HG03342 (cell line): Measurements from ENCODE around the gene ADAMTS13.
"Not testable (repeated sequence)": the region's sequence is repeated elsewhere in the genome, so short reads cannot be mapped to it uniquely, and the experiment has no call there.

Source experiments
- ATAC-seq: cut with Tn5 transposase; IDR thresholded peaks from one replicate; pipeline ENCODE4 v1.9.1; 2021; ENCODE audit warnings: mild to moderate bottlenecking, moderate library complexity; ENCODE audit not compliant: unreplicated experiment

ADAMTS13 gene

DNA sequence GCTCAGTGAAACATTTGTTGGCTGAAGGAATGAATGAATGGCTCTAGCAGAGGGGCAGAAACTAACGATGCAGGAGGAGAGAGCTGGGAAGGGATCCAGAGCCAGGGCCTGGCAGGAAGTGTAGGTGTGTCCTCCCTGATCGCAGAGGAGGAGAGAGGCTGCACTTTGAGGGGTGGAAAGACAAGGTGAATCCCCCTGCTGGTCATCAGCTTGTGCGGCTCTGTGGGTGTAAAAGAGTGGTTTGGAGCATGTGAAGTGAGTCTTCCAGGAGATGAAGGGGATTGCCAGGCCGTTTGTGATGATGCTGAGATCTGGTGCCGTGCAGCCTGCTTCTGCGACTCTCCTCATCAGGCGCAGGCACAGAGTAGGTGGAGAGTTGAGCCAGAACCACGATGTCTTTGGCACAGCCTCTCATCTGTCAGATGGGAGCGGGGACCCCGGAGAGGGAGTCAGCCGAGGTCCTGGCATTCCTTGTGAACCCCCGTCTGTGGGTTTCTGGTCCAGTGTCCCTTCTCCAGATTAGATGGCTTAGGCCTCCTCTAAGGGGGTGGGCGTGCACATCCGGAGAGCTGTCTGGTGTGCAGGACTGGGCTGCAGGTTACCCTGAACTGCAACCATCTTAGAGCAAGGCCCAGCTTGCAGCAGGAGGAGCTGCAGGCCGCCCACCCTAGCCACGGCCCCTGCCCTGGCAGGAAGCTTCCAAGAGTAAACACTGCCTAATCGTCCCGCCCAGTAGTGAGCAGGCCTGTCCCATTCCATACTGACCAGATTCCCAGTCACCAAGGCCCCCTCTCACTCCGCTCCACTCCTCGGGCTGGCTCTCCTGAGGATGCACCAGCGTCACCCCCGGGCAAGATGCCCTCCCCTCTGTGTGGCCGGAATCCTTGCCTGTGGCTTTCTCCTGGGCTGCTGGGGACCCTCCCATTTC, at the start of gene ADAMTS13:
TSS of gene ADAMTS13 (plus strand) at position 753 of the 928 bp plus-strand sequence. CDS start at position 830, 77 bp downstream.
- ATAC-seq = no peak

DNA sequence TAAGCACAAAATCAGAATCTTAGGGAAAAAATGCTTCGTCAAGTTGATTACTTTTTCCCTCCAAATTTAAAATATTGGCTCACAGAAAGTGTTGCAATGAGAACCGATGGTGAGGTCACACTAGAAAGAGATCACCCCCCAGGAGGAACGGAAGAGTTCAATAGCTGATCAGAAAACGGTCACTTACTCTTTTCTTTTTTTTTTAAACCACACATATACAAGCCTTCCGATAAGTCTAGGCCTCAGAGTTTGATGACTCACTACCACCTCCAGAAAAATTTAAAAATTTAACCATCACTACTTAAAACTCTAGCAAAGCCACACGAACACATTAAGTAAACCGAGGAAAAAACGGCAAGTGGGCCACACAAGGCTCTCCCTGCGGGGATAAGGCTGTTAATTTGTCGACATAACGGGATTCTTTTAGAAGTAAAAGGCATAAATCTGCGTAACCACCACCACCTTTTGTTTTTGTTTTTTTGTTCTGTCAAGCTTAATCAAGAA, 47.5 kb upstream of the ADAMTS13 start:
- no peak for ATAC-seq

- ATAC-seq = peak; percentile 18
Observed at GRCh38 chr9:133375116-133375723, 46.9 kb upstream of the ADAMTS13 start.

DNA sequence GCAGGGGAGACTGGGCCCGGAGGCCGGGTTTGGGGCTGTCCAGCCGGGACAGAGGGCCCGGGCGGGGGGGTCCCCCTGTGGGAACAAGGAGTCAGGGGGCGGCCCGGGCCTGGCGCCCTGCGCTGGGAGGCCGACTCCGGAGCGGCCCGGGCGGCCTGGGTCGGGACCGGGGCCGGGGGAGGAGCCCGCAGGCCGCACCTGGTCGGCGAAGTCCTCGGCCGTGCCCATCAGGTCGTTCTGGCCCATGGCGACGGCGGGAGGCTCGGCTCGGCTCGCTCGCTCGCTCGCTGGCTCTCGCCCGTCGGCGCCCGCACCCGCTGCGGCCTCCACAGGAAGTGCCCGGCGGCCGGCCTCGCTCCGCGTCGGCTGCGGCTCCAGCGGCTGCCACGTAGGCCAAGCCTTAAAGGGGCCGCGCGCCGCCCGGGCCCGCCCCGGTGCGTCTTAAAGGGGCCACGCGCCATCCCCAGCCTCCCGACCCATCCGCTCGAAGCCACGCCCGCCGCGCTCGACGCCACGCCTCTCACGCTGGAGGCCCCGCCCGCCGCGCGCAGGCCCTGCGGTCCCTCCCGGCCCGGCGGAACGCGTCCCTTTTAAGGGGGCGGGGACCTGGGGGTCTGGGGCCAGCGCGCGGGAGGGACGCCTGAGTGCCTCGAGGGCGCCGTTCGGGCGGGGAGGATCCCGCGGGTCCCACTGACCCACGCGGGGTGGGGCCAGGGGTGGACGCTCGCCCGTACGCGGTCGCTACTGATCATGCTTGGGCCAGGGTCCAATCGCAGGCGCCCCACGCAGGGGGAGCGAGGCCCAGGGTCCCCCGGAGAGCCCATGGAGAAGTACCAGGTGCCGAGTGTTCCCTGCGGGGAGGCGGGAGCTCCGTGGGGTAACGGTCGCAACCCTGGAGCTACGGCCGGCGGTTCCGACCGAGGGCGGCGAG, 46.2 kb upstream of the ADAMTS13 start, which contains the start of the genes STKLD1 and SURF4:
TSS of gene STKLD1 (plus strand) at position 643 of the 931 bp plus-strand sequence. CDS start at position 751, 108 bp downstream.
TSS of gene SURF4 (minus strand) at position 337 of the 931 bp plus-strand sequence. CDS start at position 246, 91 bp downstream.
- peak; percentile 87 for ATAC-seq

- not testable (repeated sequence) for ATAC-seq
Observed at GRCh38 chr9:133377280-133377679, 44.9 kb upstream of the ADAMTS13 start.

DNA sequence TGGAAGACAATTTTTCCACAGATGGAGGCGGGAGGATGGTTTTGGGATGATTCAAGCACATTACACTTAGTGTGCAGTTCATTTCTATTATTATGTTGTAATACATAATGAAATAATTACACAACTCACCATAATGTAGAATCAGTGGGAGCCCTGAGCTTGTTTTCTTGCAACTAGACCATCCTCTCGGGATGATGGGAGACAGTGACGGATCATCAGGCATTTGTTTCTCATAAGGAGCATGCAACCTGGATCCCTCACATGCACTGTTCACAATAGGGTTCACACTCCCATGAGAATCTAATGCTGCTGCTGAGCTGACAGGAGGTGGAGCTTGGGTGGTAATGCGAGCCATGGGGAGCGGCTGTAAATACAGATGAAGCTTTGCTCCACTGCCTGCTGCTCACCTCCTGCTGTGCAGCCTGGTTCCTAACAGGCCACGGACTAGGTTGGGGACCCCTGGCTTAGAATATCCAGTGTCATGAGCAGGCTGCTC, 44.4 kb upstream of the ADAMTS13 start:
- ATAC-seq = no peak

- no peak for ATAC-seq
Observed at GRCh38 chr9:133378408-133378962, 43.7 kb upstream of the ADAMTS13 start.

GRCh38 chr9:133379153-133380086, 42.7 kb upstream of the ADAMTS13 start:
- ATAC-seq = no peak

DNA sequence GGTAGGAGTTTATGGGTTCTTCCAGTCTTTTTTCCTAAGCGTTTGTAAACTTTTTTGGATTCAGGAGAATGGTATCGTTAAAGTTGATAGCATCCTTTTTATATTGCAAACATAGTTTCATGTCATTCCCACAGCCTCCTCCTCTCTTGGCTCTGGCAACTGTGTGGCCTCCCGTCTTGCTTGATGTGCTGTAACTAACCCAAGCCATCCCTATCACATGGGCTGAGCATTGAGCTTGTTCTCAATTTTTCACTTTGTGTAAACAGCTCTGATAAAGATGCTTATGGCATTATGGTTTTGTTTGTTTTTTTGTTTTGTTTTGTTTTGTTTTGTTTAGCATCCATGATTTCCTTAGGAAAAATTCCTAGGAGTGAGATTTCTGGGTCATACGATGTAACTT, 41.4 kb upstream of the ADAMTS13 start:
- no peak for ATAC-seq

DNA sequence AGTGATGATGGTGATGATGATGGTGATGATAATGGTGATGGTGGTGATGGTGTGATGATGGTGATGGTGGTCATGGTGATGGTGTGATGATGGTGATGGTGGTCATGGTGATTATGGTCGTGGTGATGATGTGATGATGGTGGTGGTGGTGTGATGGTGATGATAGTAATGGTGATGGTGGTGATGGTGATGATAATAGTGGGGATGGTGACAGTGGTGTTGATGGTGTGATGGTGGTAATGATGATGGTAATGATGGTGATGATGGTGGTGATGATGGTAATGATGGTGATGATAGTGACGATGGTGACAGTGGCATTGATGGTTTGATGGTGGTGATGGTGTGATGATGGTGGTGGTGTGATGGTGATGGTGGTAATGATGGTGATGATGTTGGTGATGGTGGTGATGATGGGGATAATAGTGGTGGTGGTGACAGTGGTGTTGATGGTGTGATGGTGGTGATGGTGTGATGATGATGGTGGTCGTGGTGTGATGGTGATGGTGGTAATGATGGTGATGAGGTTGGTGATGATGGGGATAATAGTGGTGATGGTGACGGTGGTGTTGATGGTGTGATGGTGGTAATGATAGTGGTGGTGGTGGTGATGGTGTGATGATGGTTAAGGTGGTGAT, 39.5 kb upstream of the ADAMTS13 start:
- ATAC-seq = no peak

DNA sequence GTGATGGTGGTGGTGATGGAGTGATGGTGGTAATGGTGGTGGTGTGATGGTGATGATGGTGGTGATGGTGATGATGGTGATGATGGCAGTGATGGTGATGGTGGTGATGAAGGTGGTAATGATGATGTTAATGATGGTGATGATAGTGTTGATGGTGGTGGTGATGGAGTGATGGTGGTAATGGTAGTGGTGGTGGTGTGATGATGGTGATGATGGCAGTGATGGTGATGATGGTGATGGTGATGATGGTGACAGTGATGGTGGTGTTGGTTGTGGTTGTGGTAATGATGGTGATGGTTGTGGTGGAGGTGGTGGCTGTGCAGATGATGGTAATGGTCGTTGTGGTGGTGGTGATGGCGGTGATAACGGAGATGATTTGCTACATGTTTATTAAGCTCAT, 38.7 kb upstream of the ADAMTS13 start:
- ATAC-seq = no peak

DNA sequence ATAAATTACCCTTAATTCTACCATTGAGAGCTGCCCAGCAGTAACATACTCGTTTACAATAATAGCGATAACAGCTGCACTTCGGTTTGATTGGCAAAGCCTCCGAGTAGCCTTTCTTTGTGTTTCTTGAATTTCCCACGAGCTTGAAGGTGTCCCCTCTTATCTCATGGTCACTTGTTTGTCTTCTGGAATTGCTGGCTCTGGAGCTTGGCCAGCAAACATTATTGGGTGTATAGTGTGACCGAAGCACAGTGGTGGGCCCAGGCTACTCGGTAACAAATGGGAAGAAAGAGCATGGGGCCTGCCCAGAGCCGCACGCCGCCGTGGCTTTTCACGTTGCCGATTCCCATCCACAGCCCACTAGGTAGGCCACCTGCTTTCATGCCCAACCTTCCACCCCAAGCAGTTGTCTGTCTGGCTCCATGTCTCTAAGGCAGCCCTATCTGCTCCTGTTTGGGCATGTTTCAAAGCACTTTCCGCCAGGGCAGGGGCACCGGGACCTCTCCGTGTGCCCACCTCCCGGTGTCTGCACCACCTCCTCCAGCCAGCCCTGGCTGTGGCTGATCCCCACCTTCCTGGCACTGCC, 37.3 kb upstream of the ADAMTS13 start:
- ATAC-seq = no peak

DNA sequence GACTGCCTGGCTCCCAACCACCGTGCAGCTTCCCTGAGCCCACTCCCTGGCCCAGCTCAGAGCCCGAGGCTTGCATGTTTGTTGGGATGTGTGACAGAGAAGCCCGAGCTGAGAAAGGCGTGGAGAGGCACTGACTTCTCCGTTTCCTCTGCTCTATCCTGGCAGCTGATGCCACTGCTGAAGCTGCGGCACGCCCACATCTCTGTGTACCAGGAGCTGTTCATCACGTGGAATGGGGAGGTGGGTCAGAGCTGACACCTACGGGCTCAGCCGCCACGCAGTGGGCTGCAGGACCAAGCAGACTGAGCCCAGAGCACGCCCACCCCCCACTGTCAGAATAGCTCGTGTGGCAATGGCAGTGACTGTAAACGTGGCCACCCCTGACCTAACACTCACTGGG, 36.7 kb upstream of the ADAMTS13 start:
- ATAC-seq = no peak

- ATAC-seq = no peak
Observed at GRCh38 chr9:133386338-133386737, 35.8 kb upstream of the ADAMTS13 start.

- no peak for ATAC-seq
Observed at GRCh38 chr9:133387680-133388079, 34.5 kb upstream of the ADAMTS13 start.

GRCh38 chr9:133389025-133389557, 33.1 kb upstream of the ADAMTS13 start:
- no peak for ATAC-seq

DNA sequence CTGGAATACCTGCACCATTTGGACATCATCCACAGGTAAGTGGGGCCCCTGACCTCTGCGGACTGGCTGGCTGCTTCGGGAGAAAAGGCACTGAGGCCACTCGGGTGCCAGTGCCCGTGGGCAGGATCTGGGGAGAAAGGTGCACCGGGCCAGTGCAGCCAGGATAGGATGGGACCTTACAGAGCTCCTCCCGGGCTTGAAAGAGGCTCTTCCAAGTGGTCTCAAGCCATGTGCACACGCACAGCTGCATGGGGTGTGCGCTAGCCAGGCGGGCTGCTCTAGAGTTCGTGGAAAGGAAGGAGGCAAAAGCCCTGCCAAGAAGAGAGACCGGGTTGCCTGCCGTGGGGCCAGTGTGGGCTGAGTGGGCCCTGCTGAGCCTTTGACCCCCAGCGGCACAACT, 32.6 kb upstream of the ADAMTS13 start:
- no peak for ATAC-seq

GRCh38 chr9:133390713-133391112, 31.5 kb upstream of the ADAMTS13 start:
- no peak for ATAC-seq
